HG03354 (cell line): ENCODE data around the gene GRIN3B.

ENCODE experiments used
- ATAC-seq: cut with Tn5 transposase; IDR thresholded peaks from one replicate; pipeline ENCODE4 v1.9.1; 2021; ENCODE audit warnings: mild to moderate bottlenecking; ENCODE audit not compliant: unreplicated experiment, poor library complexity, severe bottlenecking

Gene GRIN3B

DNA sequence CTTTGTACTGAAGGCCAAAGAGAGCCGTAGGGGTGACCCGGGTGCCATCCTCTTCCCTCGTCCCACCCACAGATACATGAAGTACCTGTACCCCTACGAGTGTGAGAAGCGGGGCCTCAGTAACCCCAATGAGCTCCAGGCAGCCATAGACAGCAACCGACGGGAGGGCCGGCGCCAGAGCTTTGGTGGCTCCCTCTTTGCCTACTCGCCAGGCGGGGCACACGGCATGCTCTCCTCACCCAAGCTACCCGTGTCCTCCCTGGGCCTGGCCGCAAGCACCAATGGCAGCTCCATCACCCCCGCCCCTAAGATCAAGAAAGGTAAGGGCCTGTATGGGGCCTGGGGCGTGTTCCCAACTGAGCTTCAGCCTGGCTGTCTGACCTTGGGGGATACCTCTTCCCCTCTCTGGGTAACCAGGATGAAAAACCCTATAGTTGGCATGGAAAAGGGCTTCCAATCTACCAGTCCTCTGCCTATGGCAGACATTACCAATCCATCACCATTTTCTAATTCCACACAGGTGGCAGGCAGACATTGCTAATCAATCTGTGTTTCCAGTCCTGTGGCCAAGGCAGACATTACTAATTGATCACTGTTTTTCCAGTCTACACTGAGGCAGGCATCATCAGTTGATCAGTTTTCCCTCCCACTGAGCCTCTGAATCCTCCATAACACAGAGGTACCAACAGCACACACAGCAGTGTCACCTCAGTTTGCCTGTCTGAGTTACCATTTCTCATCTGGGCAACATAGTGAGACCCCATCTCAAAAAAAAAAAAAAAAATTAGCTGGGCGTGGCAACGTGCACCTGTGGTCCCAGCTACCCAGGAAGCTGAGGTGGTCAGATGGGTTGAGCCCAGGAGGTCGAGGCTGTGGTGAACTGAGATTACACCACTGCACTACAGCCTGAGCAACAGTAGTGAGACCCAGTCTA lies 35.2 kb upstream of the GRIN3B start:
- no peak for ATAC-seq

DNA sequence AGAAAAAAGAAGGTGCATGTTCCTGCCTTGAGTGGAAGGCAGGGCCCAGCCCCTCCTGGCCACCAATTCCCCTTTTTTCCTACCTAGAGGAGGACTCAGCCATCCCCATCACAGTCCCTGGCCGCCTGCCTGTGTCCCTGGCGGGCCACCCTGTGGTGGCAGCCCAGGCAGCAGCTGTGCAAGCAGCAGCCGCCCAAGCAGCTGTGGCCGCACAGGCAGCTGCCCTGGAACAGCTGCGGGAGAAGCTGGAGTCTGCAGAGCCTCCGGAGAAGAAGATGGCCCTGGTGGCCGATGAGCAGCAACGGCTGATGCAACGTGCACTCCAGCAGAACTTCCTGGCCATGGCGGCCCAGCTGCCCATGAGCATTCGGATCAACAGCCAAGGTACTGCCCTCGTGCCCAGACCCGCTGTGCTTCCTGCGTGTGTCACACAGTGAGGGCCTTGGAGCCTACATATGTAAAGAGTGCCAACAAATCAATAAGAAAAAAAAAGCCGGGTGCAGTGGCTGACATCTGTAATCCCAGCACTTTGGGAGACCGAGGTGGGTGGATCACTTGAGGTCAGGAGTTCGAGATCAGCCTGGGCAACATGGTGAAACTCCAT lies 33.6 kb upstream of the GRIN3B start:
- no peak for ATAC-seq

GRCh38 chr19:970695-971094 lies 29.5 kb upstream of the GRIN3B start:
- no peak for ATAC-seq

DNA sequence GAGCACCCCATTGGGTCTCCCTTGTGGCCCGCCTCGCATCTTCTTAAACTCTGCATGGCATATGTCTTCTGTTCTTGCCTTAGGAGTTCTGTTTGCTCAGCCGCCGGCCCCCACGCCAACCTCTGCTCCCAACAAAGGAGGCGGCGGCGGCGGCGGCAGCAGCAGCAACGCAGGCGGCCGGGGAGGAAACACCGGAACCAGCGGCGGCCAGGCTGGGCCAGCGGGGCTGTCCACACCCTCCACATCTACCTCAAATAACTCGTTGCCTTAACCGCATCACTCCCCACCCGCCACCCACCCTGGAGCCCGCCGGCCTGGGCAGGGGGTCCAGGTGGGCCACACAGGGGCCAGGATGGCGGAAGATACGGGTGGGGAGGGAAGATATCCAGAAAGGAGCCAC lies 28.4 kb upstream of the GRIN3B start:
- no peak for ATAC-seq

GRCh38 chr19:972281-972680 lies 27.9 kb upstream of the GRIN3B start:
- no peak for ATAC-seq

- ATAC-seq, result no peak
Observed at GRCh38 chr19:973726-974563, 26.3 kb upstream of the GRIN3B start.

- no peak for ATAC-seq
Observed at GRCh38 chr19:974564-975257, 25.5 kb upstream of the GRIN3B start.

DNA sequence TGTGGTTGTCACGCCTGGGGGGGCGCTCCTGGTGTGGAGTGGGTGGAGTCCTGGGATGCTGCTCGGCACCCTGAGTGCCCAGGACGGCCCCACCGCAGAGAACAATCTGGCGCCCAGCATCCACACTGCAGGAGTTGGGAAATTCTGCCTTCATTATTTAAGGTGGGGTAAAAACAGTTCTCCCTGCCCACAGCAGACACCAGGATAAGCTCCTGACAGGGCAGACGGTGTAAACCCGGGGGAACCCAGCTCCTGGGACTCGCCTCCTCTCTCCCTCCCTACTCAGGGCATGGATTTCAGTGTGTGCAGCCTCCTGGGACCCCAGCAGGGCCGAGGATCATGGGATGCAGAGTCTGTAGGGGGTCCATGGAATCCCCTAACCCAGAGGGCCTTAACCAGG lies 23.7 kb upstream of the GRIN3B start:
- ATAC-seq, result no peak

- ATAC-seq, result no peak
Observed at GRCh38 chr19:977058-977464, 23.2 kb upstream of the GRIN3B start.

- no peak for ATAC-seq
Observed at GRCh38 chr19:979318-979741, 20.9 kb upstream of the GRIN3B start.

GRCh38 chr19:980133-980998 lies 19.9 kb upstream of the GRIN3B start:
- ATAC-seq, result no peak

GRCh38 chr19:982567-983170 lies 17.6 kb upstream of the GRIN3B start:
- peak; percentile 56 for ATAC-seq

- ATAC-seq, result peak; percentile 89
Observed at GRCh38 chr19:984165-984967, 15.9 kb upstream of the GRIN3B start, which contains the start of gene WDR18. WDR18 (plus strand) TSS chr19:984345; CDS start chr19:984354, 9 bp downstream.

GRCh38 chr19:986083-986482 lies 14.1 kb upstream of the GRIN3B start:
- ATAC-seq, result no peak

DNA sequence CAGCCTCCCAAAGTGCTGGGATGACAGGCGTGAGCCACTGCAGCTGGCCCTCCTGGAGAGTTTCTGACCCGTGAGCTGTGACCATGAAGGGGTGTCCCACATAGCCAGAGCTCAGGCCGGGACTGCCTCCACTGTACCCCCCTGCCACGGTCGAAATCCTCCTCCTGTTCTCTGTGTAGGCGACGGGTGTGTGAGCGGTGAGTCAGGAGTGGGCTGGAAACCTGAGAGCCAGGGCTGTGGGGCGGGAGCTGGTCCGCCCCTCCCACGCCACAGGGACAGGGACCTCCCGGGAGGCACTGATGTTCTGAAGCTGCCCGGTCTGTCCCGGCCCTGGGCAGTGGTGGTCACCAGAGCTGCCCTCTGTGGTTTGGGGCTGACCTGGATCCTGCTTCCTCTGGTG lies 12.1 kb upstream of the GRIN3B start:
- no peak for ATAC-seq

DNA sequence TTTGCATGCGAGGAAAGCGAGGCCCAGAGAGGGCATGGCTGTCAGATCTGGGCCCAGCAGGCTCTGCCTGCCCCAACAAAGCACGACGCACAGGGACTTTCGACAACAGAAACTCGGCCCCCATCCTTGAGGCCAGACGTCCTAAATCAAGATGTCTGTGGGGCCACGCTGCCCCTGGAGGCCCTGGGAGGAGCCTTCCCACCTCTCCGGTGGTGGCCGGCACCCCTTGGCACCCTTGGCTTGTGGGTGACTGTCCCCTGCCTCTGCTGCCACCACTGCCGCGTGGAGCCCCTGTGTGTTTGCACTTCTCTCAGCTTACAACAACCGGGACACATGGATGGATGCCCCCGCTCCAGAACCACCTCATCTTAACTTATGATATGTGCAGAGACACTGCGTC lies 11.7 kb upstream of the GRIN3B start:
- no peak for ATAC-seq

- no peak for ATAC-seq
Observed at GRCh38 chr19:989381-990081, 10.7 kb upstream of the GRIN3B start.
